ENCODE data around the gene METTL6.
"Not testable (repeated sequence)": the region's sequence is repeated elsewhere in the genome, so short reads cannot be mapped to it uniquely, and the experiment has no call there.

METTL6 gene

GRCh38 chr3:15458212-15458780, 31.0 kb upstream of the METTL6 start:
- DNase-seq (ENCODE audit: insufficient read length) (no peak), FAIRE-seq (no peak)
- TF ChIP-seq TAF1 (IDR thresholded peaks at IDR 0.05; ENCODE audit: borderline replicate concordance, low read depth, low read length) = no peak
- TF ChIP-seq POLR2AphosphoS5 (IDR thresholded peaks at IDR 0.05; ENCODE audit: low read depth, low read length) = no peak
- no peak for TF ChIP-seq POLR2A (IDR thresholded peaks at IDR 0.05; ENCODE audit: low read depth, low read length)

GRCh38 chr3:15456915-15457314, 29.6 kb upstream of the METTL6 start:
- DNase-seq (ENCODE audit: insufficient read length); FAIRE-seq: not testable (repeated sequence)

GRCh38 chr3:15456321-15456720, 29.0 kb upstream of the METTL6 start:
- no peak for FAIRE-seq
- TF ChIP-seq TAF1 (IDR thresholded peaks at IDR 0.05; ENCODE audit: borderline replicate concordance, low read depth, low read length) = no peak
- no peak for TF ChIP-seq POLR2A (IDR thresholded peaks at IDR 0.05; ENCODE audit: low read depth, low read length)
- TF ChIP-seq POLR2AphosphoS5 (IDR thresholded peaks at IDR 0.05; ENCODE audit: low read depth, low read length) = no peak
- no peak for DNase-seq (ENCODE audit: insufficient read length)

GRCh38 chr3:15455756-15456155, 28.4 kb upstream of the METTL6 start:
- no peak for DNase-seq (ENCODE audit: insufficient read length)
- no peak for FAIRE-seq
- TF ChIP-seq POLR2A (IDR thresholded peaks at IDR 0.05; ENCODE audit: low read depth, low read length) (no peak), POLR2AphosphoS5 (IDR thresholded peaks at IDR 0.05; ENCODE audit: low read depth, low read length) (no peak)

GRCh38 chr3:15454965-15455364, 27.6 kb upstream of the METTL6 start:
- TF ChIP-seq TAF1 (IDR thresholded peaks at IDR 0.05; ENCODE audit: borderline replicate concordance, low read depth, low read length) (no peak), POLR2AphosphoS5 (IDR thresholded peaks at IDR 0.05; ENCODE audit: low read depth, low read length) (no peak), POLR2A (IDR thresholded peaks at IDR 0.05; ENCODE audit: low read depth, low read length) (no peak)
- FAIRE-seq (no peak), DNase-seq (ENCODE audit: insufficient read length) (no peak)

GRCh38 chr3:15453991-15454625, 26.8 kb upstream of the METTL6 start:
- DNase-seq (ENCODE audit: insufficient read length) (no peak), FAIRE-seq (no peak)
- TF ChIP-seq TAF1 (IDR thresholded peaks at IDR 0.05; ENCODE audit: borderline replicate concordance, low read depth, low read length) (no peak), POLR2A (IDR thresholded peaks at IDR 0.05; ENCODE audit: low read depth, low read length) (no peak), POLR2AphosphoS5 (IDR thresholded peaks at IDR 0.05; ENCODE audit: low read depth, low read length) (no peak)

GRCh38 chr3:15453501-15453900, 26.2 kb upstream of the METTL6 start:
- TF ChIP-seq POLR2A (IDR thresholded peaks at IDR 0.05; ENCODE audit: low read depth, low read length) (no peak), TAF1 (IDR thresholded peaks at IDR 0.05; ENCODE audit: borderline replicate concordance, low read depth, low read length) (no peak), POLR2AphosphoS5 (IDR thresholded peaks at IDR 0.05; ENCODE audit: low read depth, low read length) (no peak)
- FAIRE-seq (no peak), DNase-seq (ENCODE audit: insufficient read length) (no peak)

- DNase-seq (ENCODE audit: insufficient read length) (no peak), FAIRE-seq (no peak)
- TF ChIP-seq POLR2A (IDR thresholded peaks at IDR 0.05; ENCODE audit: low read depth, low read length) = no peak
- TF ChIP-seq TAF1 (IDR thresholded peaks at IDR 0.05; ENCODE audit: borderline replicate concordance, low read depth, low read length) = no peak
- no peak for TF ChIP-seq POLR2AphosphoS5 (IDR thresholded peaks at IDR 0.05; ENCODE audit: low read depth, low read length)
Measured at GRCh38 chr3:15452961-15453360, 25.6 kb upstream of the METTL6 start.

- TF ChIP-seq TAF1 (IDR thresholded peaks at IDR 0.05; ENCODE audit: borderline replicate concordance, low read depth, low read length) = no peak
- TF ChIP-seq POLR2A (IDR thresholded peaks at IDR 0.05; ENCODE audit: low read depth, low read length) = no peak
- no peak for TF ChIP-seq POLR2AphosphoS5 (IDR thresholded peaks at IDR 0.05; ENCODE audit: low read depth, low read length)
- DNase-seq (ENCODE audit: insufficient read length) = no peak
- no peak for FAIRE-seq
Measured at GRCh38 chr3:15452156-15452555, 24.8 kb upstream of the METTL6 start.

- no peak for DNase-seq (ENCODE audit: insufficient read length)
- TF ChIP-seq POLR2AphosphoS5 (IDR thresholded peaks at IDR 0.05; ENCODE audit: low read depth, low read length) (no peak), TAF1 (IDR thresholded peaks at IDR 0.05; ENCODE audit: borderline replicate concordance, low read depth, low read length) (no peak), POLR2A (IDR thresholded peaks at IDR 0.05; ENCODE audit: low read depth, low read length) (no peak)
- no peak for FAIRE-seq
Measured at GRCh38 chr3:15451216-15452113, 24.1 kb upstream of the METTL6 start.

GRCh38 chr3:15450438-15451215, 23.3 kb upstream of the METTL6 start:
- TF ChIP-seq POLR2A (IDR thresholded peaks at IDR 0.05; ENCODE audit: low read depth, low read length) = no peak
- no peak for TF ChIP-seq TAF1 (IDR thresholded peaks at IDR 0.05; ENCODE audit: borderline replicate concordance, low read depth, low read length)
- TF ChIP-seq POLR2AphosphoS5 (IDR thresholded peaks at IDR 0.05; ENCODE audit: low read depth, low read length) = no peak
- DNase-seq (ENCODE audit: insufficient read length) (no peak), FAIRE-seq (no peak)
